Choroid plexus epithelial cell (primary cell): ENCODE data around the gene ARMS2.

Experiments used
- DNase-seq: peaks from one replicate; pipeline ENCODE4 v3.0.0-alpha.2; 2010; ENCODE audit warnings: low read depth
- H3K4me3 ChIP-seq: 2 replicates; pipeline ENCODE4 v1.5.1; 2011; ENCODE audit warnings: low read depth, mild to moderate bottlenecking, control low read depth, low read length, moderate library complexity
- CTCF ChIP-seq: conservative IDR thresholded peaks from 2 replicates; pipeline ENCODE4 v1.5.1; 2011; ENCODE audit warnings: low read depth, mild to moderate bottlenecking, control low read depth, inconsistent platforms, low read length, moderate library complexity

The ARMS2 gene

DNA sequence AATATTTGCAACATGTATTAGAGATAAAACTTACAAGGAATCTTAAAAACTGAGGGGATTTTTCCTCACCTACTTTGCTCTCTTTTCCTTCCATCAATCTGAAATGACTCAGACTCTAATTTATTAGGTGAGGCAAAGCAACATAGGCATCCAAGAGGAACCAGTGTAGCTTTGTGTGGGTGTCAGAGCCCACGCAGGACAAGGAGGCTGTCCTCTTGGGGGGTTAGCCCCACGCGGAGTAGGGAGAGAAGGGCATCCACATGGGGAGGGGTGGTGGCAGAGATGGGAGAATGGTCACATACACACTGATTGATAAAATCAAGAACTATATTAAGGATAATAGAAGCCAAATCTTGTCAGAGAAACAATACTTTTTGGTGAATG is 33.8 kb upstream of the ARMS2 start:
- no peak for TF ChIP-seq CTCF
- H3K4me3 ChIP-seq: no peak overlapping the region
- no peak for DNase-seq

DNA sequence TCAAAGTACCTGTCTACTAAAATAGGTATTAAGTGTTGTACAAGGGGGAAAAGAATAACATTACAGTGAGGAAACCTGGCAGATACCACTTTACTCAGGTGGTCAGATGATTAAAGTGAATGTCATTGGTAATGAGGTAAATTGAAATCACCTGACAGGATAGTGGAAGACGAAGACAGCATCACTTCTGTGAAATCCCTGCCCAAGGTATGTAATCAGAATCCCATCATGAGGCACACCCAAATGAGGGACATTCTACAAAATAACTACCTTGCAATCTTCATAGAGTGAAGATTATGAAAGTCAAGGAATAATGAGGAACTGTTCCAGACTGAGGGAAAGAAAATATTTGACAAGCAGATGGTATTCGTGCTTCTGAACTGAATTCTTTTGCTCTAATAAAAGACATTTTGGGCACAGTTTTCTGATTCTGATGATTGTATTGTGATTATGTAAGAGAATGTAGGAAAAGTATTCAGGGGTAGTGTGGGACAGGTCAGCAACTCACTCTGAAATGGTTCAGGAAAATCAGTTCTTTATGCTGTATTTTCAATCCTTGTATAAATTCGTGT is 33.3 kb upstream of the ARMS2 start:
- DNase-seq: no peak
- H3K4me3 ChIP-seq: no peak overlapping the region
- TF ChIP-seq CTCF: no peak

GRCh38 chr10:122421742-122422141 is 32.7 kb upstream of the ARMS2 start:
- H3K4me3 ChIP-seq: no peak overlapping the region
- TF ChIP-seq CTCF: no peak
- no peak for DNase-seq

DNA sequence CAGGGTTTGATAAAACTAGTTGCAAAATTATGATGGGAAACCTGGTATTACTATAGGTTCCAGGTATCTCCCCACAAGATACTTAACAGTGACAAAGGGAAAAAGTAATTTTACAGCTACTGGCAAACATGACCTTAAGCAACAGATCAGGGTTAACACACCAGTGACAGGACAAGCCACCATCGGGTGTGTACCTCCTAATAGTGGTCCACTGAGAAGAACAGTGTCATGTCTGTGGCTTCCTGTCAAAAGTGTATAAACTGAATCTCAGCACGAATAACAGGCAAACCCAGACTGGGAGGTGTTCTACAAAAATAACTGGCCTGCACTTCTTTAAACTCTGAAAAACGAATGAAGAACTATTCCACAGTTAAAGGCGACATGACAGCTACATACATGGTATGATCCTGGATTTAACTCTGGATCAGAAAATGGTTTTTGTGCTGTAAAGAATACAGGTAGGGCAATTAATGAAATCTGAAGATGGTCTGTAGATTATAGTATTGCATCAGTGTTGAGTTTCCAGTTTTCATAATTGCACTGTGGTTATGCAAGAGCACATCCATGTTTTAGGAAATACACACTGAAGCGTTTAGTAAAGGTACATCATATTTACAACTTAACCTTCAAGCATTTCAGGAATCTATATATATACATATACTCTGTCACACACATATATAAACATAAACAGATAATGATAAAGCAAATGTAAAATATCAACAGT is 32.0 kb upstream of the ARMS2 start:
- no peak for TF ChIP-seq CTCF
- DNase-seq: no peak
- no peak overlapping the region for H3K4me3 ChIP-seq

DNA sequence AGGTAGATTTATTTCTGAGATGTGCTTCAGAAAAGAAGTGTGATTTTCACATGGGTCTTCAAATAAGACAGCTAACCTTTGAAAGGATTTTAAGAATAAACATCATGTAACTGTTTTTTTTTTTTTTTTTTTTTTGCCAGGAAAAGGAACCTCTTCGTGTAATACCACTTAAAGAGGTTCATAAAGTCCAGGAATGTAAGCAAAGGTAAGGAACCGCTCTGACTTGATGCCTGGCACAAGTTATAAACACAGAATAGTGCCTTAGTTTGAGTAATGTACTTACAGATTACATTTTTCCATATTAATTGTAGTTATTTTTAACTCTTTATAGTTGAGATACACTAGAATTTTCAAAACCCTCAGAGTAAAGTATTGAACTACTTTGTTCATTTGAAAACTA is 30.4 kb upstream of the ARMS2 start:
- no peak overlapping the region for H3K4me3 ChIP-seq
- DNase-seq: no peak
- TF ChIP-seq CTCF: no peak

GRCh38 chr10:122426829-122427228 is 27.6 kb upstream of the ARMS2 start:
- TF ChIP-seq CTCF: no peak
- no peak overlapping the region for H3K4me3 ChIP-seq
- DNase-seq: no peak

DNA sequence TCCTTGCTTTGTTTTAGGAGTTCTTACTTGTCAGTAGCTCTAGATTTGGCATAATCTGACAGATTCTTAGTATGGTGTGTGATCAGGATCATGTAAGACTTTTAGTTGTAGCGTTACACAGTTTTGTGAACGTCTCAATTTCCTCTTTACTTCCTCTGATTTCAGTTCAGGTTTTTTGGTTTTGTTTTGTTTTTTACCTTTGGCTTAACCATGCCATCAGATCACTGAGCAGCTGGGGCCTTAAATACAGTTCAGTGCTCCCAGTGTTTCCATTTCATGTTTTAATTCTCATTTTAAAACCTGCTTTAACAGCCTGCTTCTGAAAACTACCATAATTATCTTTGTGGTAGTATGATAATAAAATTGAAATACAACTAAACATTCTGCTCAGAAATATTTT is 27.2 kb upstream of the ARMS2 start:
- DNase-seq: no peak
- H3K4me3 ChIP-seq: no peak overlapping the region
- no peak for TF ChIP-seq CTCF
